Adrenal gland (tissue), 12 donors: ENCODE results near the gene TNXB. TPM values are rescaled to one million over a fixed set of nuclear protein-coding genes. Genes with fewer than 3 reads are reported as not detected.

Experiments used
- DNase-seq, 7 donors: peaks; one replicate each; pipeline ENCODE4 v3.0.0-alpha.2; 2019 to 2020
- H3K27ac ChIP-seq, 5 donors: fragments of 200-600 bp; sonication (generic) in 4 of 5; 1 replicate in 3 of 5; 2 replicates in 2 of 5; pipeline versions ENCODE4 v1.5.1 to v1.8.0; 2016 to 2020; ENCODE audit warnings: mild to moderate bottlenecking in 1 of 5
- H3K27me3 ChIP-seq: fragments of 200-600 bp; 2 replicates; pipeline ENCODE4 v1.8.0; 2021
- H3K36me3 ChIP-seq, 2 donors: fragments of 200-600 bp; replicated peaks in 1 of 2; 1 replicate in 1 of 2; 2 replicates in 1 of 2; pipeline versions ENCODE4 v1.5.1 to v1.8.0; 2018 to 2022
- H3K4me1 ChIP-seq, 2 donors: fragments of 200-600 bp; replicated peaks in 1 of 2; 1 replicate in 1 of 2; 2 replicates in 1 of 2; pipeline versions ENCODE4 v1.5.1 to v1.8.0; 2018 to 2021
- H3K4me3 ChIP-seq, 4 donors: fragments of 200-600 bp; sonication (generic) in 3 of 4; one replicate each; pipeline ENCODE4 v1.5.1; 2016 to 2018
- H3K9me3 ChIP-seq, 3 donors: fragments of 200-600 bp; sonication (generic) in 1 of 3; replicated peaks in 1 of 3; 1 replicate in 2 of 3; 2 replicates in 1 of 3; pipeline versions ENCODE4 v1.5.1 to v1.8.0; 2016 to 2021
- CTCF ChIP-seq, 6 experiments: fragments of 450-650 bp in 4 of 6; fragments of 200-600 bp in 2 of 6; sonication (generic) in 1 of 6; IDR thresholded peaks; 1 replicate in 5 of 6; 2 replicates in 1 of 6; pipeline versions ENCODE4 v1.5.1 to v1.8.0; 2016 to 2021; ENCODE audit warnings: antibody characterized with exemption in 6 of 6, mild to moderate bottlenecking in 2 of 6, moderate library complexity in 1 of 6
- POLR2A ChIP-seq, 2 donors: fragments of 450-650 bp; IDR thresholded peaks; one replicate each; pipeline ENCODE4 v1.6.1; 2017; ENCODE audit warnings: antibody characterized with exemption in 2 of 2, mild to moderate bottlenecking in 2 of 2, moderate library complexity in 1 of 2
- WGBS, 4 donors: extraction: QIAGEN DNeasy Blood & Tissue Kit in 2 of 4; methylation state at CpG; one replicate each; pipeline versions ENCODE4 v1.1.5 to v1.1.7; 2013 to 2017; 5-methylcytosine and 5-hydroxymethylcytosine counted together
- intact Hi-C, 2 donors: fragments of 100-400 bp; cut with DNase I; formaldehyde crosslinking; loops; one replicate each; pipeline versions ENCODE4 v1.14.1 to v1.15.0; 2022 to 2023
- polyA plus RNA-seq, 3 donors: library from polyadenylated mRNA; stranded (reverse); fragments of 200-250 nt in 2 of 3; fragments of 350-450 nt in 1 of 3; fragmentation: Illumina TruSeq in 1 of 3; extraction: RNeasy Lipid Tissue Mini Kit (QIAGEN cat#74804) in 1 of 3; gene quantifications; one replicate each; pipeline ENCODE4 v1.2.3, GENCODE V29; 2013 to 2014
- total RNA-seq, 9 donors: library from RNA; depleted of rRNA in 4 of 9; stranded (reverse); fragments of >200 nt in 4 of 9; fragments of 120-200 nt in 1 of 9; fragmentation: NEBNext Ultra II Directional in 1 of 9; extraction: Animal tissue kit (Norgen Biotek cat#: 25700) in 1 of 9; gene quantifications; one replicate each; pipeline versions ENCODE4 v1.1.0 to v1.2.4, GENCODE V29; 2013 to 2023
- donor health status: healthy with polysubstance abuse.
- donor health status: Bipolar disorder and iron deficiency.
- donor health status: DM: yes; HTN: yes; CAD: no.
- donor health status: DM: no; HTN: no; CAD: no.
- donor health status: DM: no; HTN: no; CAD: no.
- donor health status: DM: yes; HTN: yes; CAD: no.

TNXB gene
- total and polyA plus RNA-seq, 12 donors, result 19.6 to 506 (median 213) TPM

GRCh38 chr6:32083812-32084768 is 25.0 kb downstream of the TNXB start:
- H3K9me3 ChIP-seq, result no peaks in the 10 kb centered on the region

GRCh38 chr6:32082935-32083334 is 26.2 kb downstream of the TNXB start:
- Histone ChIP-seq H3K4me3 (no peak overlapping the region), H3K9me3 (no peaks in the 10 kb centered on the region), H3K27ac (peak overlapping the region in 3 of 5 donors; percentile 7 to 87 (median 62)), H3K4me1 (peaks cover 28 to 53% of the 10 kb centered on the region in 2 donors), H3K36me3 (no peaks in the 10 kb centered on the region), H3K27me3 (no peaks in the 10 kb centered on the region)
- TF ChIP-seq POLR2A (IDR thresholded peaks at IDR 0.05) (no peak), CTCF (IDR thresholded peaks at IDR 0.05) (no peak)
- 54 to 79% (median 67%) methylated on average over 9 of the region's 9 CpGs for WGBS, 4 donors
- intact Hi-C loops, result no loop called here
- peak in 6 of 7 donors; percentile 64 to 80 (median 72) for DNase-seq

More at GRCh38 chr6:32083812-32084768, 25.0 kb downstream of the TNXB start:
- intact Hi-C loops, result no loop called here
- 92 to 94% (median 94%) methylated on average over 15 to 22 of the region's 22 CpGs for WGBS, 4 donors
- peak overlapping the region in 2 of 5 donors; percentile 7 to 87 for H3K27ac ChIP-seq
- TF ChIP-seq POLR2A (IDR thresholded peaks at IDR 0.05), result no peak
- TF ChIP-seq CTCF (IDR thresholded peaks at IDR 0.05), result no peak
- no peak overlapping the region for H3K4me3 ChIP-seq
- H3K4me1 ChIP-seq, result peaks cover 24 to 48% of the 10 kb centered on the region in 2 donors
- H3K27me3 ChIP-seq, result no peaks in the 10 kb centered on the region
- H3K36me3 ChIP-seq, result no peaks in the 10 kb centered on the region
- no peak for DNase-seq

GRCh38 chr6:32082478-32082877 is 26.7 kb downstream of the TNXB start:
- H3K36me3 ChIP-seq, result no peaks in the 10 kb centered on the region
- WGBS, 4 donors, result 50 to 68% (median 65%) methylated on average over 6 of the region's 6 CpGs

More at GRCh38 chr6:32082478-32082877, 26.7 kb downstream of the TNXB start:
- H3K9me3 ChIP-seq, result no peaks in the 10 kb centered on the region
- H3K4me1 ChIP-seq, result peaks cover 24 to 48% of the 10 kb centered on the region in 2 donors
- intact Hi-C loops, result no loop called here
- no peak overlapping the region for H3K4me3 ChIP-seq
- no peak for DNase-seq
- no peak for TF ChIP-seq POLR2A (IDR thresholded peaks at IDR 0.05)
- no peak for TF ChIP-seq CTCF (IDR thresholded peaks at IDR 0.05)
- H3K27ac ChIP-seq, result peak overlapping the region in 2 of 5 donors; percentile 62 to 87
- H3K27me3 ChIP-seq, result no peaks in the 10 kb centered on the region
